DOHH2 (cell line): ENCODE data around the gene MIA.

Experiments used
- EZH2phosphoT487 ChIP-seq: fragments of 200-600 bp; sonication (generic); IDR thresholded peaks from 2 replicates; pipeline ENCODE4 v1.6.1; 2017; ENCODE audit warnings: borderline replicate concordance, mild to moderate bottlenecking, antibody characterized with exemption, low read length, moderate library complexity, mixed read lengths
- TF ChIP-seq, protein P1 (sequence below): fragments of 200-600 bp; sonication (generic); IDR thresholded peaks from one replicate; pipeline ENCODE4 v1.5.1; 2014; ENCODE audit warnings: antibody characterized with exemption, mild to moderate bottlenecking, low read depth, low read length; ENCODE audit not compliant: poor library complexity, severe bottlenecking

DNA sequence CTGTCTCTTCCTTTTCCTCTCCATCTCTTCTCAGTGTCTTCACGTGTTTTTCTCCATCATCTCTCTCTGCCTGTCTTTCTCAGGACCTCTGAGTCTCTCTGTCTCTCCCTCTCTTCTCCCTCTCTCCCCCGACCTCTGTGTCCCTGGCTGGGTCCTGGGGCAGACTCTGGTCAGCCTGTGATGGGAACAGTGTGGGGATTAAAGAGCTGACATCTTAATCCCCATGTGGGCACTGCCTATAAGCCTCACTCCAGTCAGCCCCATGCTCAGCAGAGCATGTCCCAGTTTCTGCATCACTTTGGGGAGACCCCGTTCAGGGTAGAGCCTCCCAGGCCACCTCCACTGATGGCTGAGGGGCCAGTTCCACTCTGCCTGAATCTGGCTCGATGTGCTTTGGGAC lies 39.9 kb downstream of the MIA start:
- TF ChIP-seq, protein P1, sequence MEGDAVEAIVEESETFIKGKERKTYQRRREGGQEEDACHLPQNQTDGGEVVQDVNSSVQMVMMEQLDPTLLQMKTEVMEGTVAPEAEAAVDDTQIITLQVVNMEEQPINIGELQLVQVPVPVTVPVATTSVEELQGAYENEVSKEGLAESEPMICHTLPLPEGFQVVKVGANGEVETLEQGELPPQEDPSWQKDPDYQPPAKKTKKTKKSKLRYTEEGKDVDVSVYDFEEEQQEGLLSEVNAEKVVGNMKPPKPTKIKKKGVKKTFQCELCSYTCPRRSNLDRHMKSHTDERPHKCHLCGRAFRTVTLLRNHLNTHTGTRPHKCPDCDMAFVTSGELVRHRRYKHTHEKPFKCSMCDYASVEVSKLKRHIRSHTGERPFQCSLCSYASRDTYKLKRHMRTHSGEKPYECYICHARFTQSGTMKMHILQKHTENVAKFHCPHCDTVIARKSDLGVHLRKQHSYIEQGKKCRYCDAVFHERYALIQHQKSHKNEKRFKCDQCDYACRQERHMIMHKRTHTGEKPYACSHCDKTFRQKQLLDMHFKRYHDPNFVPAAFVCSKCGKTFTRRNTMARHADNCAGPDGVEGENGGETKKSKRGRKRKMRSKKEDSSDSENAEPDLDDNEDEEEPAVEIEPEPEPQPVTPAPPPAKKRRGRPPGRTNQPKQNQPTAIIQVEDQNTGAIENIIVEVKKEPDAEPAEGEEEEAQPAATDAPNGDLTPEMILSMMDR, result no peak
- TF ChIP-seq EZH2phosphoT487, result no peak
